NCI-H1092 treated with DMSO at 0.1 percent for 48 hours (cell line): ENCODE results near the gene DARS2.

Experiments used
- DNase-seq: peaks from one replicate; lab custom pipeline; 2025; lab: John Stamatoyannopoulos, UW

DARS2 gene

GRCh38 chr1:173887627-173888026, 63.2 kb downstream of the DARS2 start:
- no peak for DNase-seq

GRCh38 chr1:173888749-173889148, 64.3 kb downstream of the DARS2 start:
- DNase-seq: no peak

- DNase-seq: no peak
Measured at GRCh38 chr1:173889885-173890284, 65.4 kb downstream of the DARS2 start.

GRCh38 chr1:173893611-173894010, 69.1 kb downstream of the DARS2 start:
- no peak for DNase-seq

- no peak for DNase-seq
Measured at GRCh38 chr1:173894189-173894588, 69.7 kb downstream of the DARS2 start.

- no peak for DNase-seq
Measured at GRCh38 chr1:173900427-173900826, 76.0 kb downstream of the DARS2 start.

GRCh38 chr1:173900992-173901391, 76.5 kb downstream of the DARS2 start:
- no peak for DNase-seq

GRCh38 chr1:173903827-173904531, 79.5 kb downstream of the DARS2 start:
- DNase-seq: no peak
